Measurements from ENCODE around the gene TM4SF1.
A peak's percentile ranks its signal among the peaks of the same experiment; 100 is the strongest.

TM4SF1 gene

GRCh38 chr3:149373235-149374125, 4.0 kb downstream of the TM4SF1 start:
- DNase-seq: no peak

GRCh38 chr3:149371723-149372114, 5.7 kb downstream of the TM4SF1 start:
- no peak for DNase-seq

GRCh38 chr3:149371001-149371722, 6.3 kb downstream of the TM4SF1 start:
- DNase-seq: no peak

- DNase-seq: no peak
These were observed 7.2 kb downstream of the TM4SF1 start for GRCh38 chr3:149369991-149370866.

GRCh38 chr3:149368674-149369497, 8.6 kb downstream of the TM4SF1 start:
- DNase-seq: no peak

GRCh38 chr3:149368201-149368673, 9.2 kb downstream of the TM4SF1 start:
- no peak for DNase-seq

- DNase-seq: no peak
These were observed 10.3 kb downstream of the TM4SF1 start for GRCh38 chr3:149366941-149367840.

GRCh38 chr3:149366031-149366430, 11.4 kb downstream of the TM4SF1 start:
- DNase-seq: no peak

GRCh38 chr3:149364624-149365023, 12.8 kb downstream of the TM4SF1 start:
- no peak for DNase-seq

- DNase-seq: no peak
These were observed 14.4 kb downstream of the TM4SF1 start for GRCh38 chr3:149363053-149363452.

- no peak for DNase-seq
These were observed 15.1 kb downstream of the TM4SF1 start for GRCh38 chr3:149362366-149362765.

GRCh38 chr3:149356630-149357029, 20.8 kb downstream of the TM4SF1 start:
- no peak for DNase-seq

GRCh38 chr3:149356044-149356592, 21.3 kb downstream of the TM4SF1 start:
- DNase-seq: no peak

- no peak for DNase-seq
These were observed 23.8 kb downstream of the TM4SF1 start for GRCh38 chr3:149353581-149354184.

GRCh38 chr3:149352556-149352955, 24.9 kb downstream of the TM4SF1 start:
- DNase-seq: peak; percentile 63

- no peak for DNase-seq
These were observed 33.5 kb downstream of the TM4SF1 start for GRCh38 chr3:149343951-149344350.

GRCh38 chr3:149342413-149343380, 34.8 kb downstream of the TM4SF1 start:
- no peak for DNase-seq

- DNase-seq: no peak
These were observed 37.0 kb downstream of the TM4SF1 start for GRCh38 chr3:149340310-149340933.
